ENCODE measurements around the gene NFASC.

Gene NFASC

GRCh38 chr1:204854286-204854685, 16.4 kb upstream of the NFASC start:
- H3K27ac ChIP-seq, result no peak overlapping the region
- no peak for DNase-seq (ENCODE audit: low read depth, low spot score)

GRCh38 chr1:204858363-204858821, 12.3 kb upstream of the NFASC start:
- no peak for DNase-seq (ENCODE audit: low read depth, low spot score)
- no peak overlapping the region for H3K27ac ChIP-seq

GRCh38 chr1:204859861-204860267, 10.8 kb upstream of the NFASC start:
- no peak for DNase-seq (ENCODE audit: low read depth, low spot score)
- no peak overlapping the region for H3K27ac ChIP-seq

- no peak overlapping the region for H3K27ac ChIP-seq
These were observed 7.6 kb upstream of the NFASC start for GRCh38 chr1:204863024-204863423.

GRCh38 chr1:204863730-204864129, 6.9 kb upstream of the NFASC start:
- H3K27ac ChIP-seq, result no peak overlapping the region
- DNase-seq (ENCODE audit: low read depth, low spot score), result no peak

More at GRCh38 chr1:204863024-204863423, 7.6 kb upstream of the NFASC start:
- no peak for DNase-seq (ENCODE audit: low read depth, low spot score)

- no peak for DNase-seq (ENCODE audit: low read depth, low spot score)
- no peak overlapping the region for H3K27ac ChIP-seq
These were observed 4.5 kb upstream of the NFASC start for GRCh38 chr1:204866051-204866596.

GRCh38 chr1:204867203-204867602, 3.5 kb upstream of the NFASC start:
- DNase-seq (ENCODE audit: low read depth, low spot score), result no peak
- no peak overlapping the region for H3K27ac ChIP-seq

GRCh38 chr1:204867666-204868339, 2.9 kb upstream of the NFASC start:
- DNase-seq (ENCODE audit: low read depth, low spot score), result no peak
- no peak overlapping the region for H3K27ac ChIP-seq

GRCh38 chr1:204868340-204868700, 2.3 kb upstream of the NFASC start:
- H3K27ac ChIP-seq, result no peak overlapping the region
- DNase-seq (ENCODE audit: low read depth, low spot score), result no peak

GRCh38 chr1:204869097-204869496, 1.6 kb upstream of the NFASC start:
- H3K27ac ChIP-seq, result no peak overlapping the region
- no peak for DNase-seq (ENCODE audit: low read depth, low spot score)

GRCh38 chr1:204871405-204872037, 859 bp downstream of the NFASC start:
- no peak for DNase-seq (ENCODE audit: low read depth, low spot score)
- no peak overlapping the region for H3K27ac ChIP-seq

- no peak overlapping the region for H3K27ac ChIP-seq
- DNase-seq (ENCODE audit: low read depth, low spot score), result no peak
These were observed 1.7 kb downstream of the NFASC start for GRCh38 chr1:204872262-204872881.

- no peak overlapping the region for H3K27ac ChIP-seq
- no peak for DNase-seq (ENCODE audit: low read depth, low spot score)
These were observed 2.5 kb downstream of the NFASC start for GRCh38 chr1:204873176-204873575.

- no peak for DNase-seq (ENCODE audit: low read depth, low spot score)
These were observed 3.1 kb downstream of the NFASC start for GRCh38 chr1:204873714-204874113.

GRCh38 chr1:204874274-204874673, 3.6 kb downstream of the NFASC start:
- H3K27ac ChIP-seq, result no peak overlapping the region
- DNase-seq (ENCODE audit: low read depth, low spot score), result no peak

More at GRCh38 chr1:204873714-204874113, 3.1 kb downstream of the NFASC start:
- H3K27ac ChIP-seq, result no peak overlapping the region

- no peak overlapping the region for H3K27ac ChIP-seq
- no peak for DNase-seq (ENCODE audit: low read depth, low spot score)
These were observed 4.6 kb downstream of the NFASC start for GRCh38 chr1:204875255-204875654.

GRCh38 chr1:204878621-204879234, 8.1 kb downstream of the NFASC start:
- DNase-seq (ENCODE audit: low read depth, low spot score), result no peak
- no peak overlapping the region for H3K27ac ChIP-seq

- DNase-seq (ENCODE audit: low read depth, low spot score), result no peak
- no peak overlapping the region for H3K27ac ChIP-seq
These were observed 8.7 kb downstream of the NFASC start for GRCh38 chr1:204879351-204879750.

GRCh38 chr1:204880906-204881305, 10.2 kb downstream of the NFASC start:
- H3K27ac ChIP-seq, result no peak overlapping the region
- no peak for DNase-seq (ENCODE audit: low read depth, low spot score)

GRCh38 chr1:204882479-204882878, 11.8 kb downstream of the NFASC start:
- DNase-seq (ENCODE audit: low read depth, low spot score), result no peak
- no peak overlapping the region for H3K27ac ChIP-seq

- no peak overlapping the region for H3K27ac ChIP-seq
- no peak for DNase-seq (ENCODE audit: low read depth, low spot score)
These were observed 12.7 kb downstream of the NFASC start for GRCh38 chr1:204883405-204883804.
